ENCODE results near the gene RBMXL2.

DNA sequence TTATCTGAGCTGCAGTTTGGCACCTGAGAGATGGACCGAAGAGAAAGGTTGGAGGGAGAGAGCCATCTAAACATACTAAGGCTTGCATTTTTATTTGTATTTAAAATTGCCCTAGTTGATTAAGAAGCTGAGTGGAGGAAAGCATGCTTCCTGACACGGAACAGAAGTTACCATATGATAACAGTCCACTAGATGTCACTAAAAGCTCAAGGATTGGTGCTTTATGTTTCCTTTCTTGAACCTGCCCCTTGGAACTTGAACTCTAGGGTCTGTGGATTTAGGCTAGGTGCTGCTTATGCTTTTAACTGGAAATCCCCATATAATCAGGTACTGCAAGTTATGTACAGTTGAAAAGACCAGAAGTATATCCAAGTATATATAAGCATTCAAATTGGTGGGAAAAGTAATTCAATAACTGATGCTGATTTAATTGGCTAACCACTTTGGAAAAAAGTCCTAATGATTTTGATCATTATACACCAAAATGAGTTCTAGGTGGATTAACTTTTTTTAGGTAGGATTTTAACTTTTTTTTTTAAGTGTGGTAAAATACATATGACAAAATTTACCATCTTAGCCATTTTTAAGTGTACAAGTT is 9.5 kb downstream of the RBMXL2 start:
- TF ChIP-seq, protein P1, sequence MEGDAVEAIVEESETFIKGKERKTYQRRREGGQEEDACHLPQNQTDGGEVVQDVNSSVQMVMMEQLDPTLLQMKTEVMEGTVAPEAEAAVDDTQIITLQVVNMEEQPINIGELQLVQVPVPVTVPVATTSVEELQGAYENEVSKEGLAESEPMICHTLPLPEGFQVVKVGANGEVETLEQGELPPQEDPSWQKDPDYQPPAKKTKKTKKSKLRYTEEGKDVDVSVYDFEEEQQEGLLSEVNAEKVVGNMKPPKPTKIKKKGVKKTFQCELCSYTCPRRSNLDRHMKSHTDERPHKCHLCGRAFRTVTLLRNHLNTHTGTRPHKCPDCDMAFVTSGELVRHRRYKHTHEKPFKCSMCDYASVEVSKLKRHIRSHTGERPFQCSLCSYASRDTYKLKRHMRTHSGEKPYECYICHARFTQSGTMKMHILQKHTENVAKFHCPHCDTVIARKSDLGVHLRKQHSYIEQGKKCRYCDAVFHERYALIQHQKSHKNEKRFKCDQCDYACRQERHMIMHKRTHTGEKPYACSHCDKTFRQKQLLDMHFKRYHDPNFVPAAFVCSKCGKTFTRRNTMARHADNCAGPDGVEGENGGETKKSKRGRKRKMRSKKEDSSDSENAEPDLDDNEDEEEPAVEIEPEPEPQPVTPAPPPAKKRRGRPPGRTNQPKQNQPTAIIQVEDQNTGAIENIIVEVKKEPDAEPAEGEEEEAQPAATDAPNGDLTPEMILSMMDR (IDR thresholded peaks at IDR 0.05; ENCODE audit: low read length) = peak; percentile 75; the same call in 1 of the 2 replicates
- no peak for TF ChIP-seq EZH2 (IDR thresholded peaks at IDR 0.05; ENCODE audit: borderline replicate concordance, low read length)
